GM23248 (cell line): ENCODE data around the gene SYT2. TPM values are rescaled to one million over a fixed set of nuclear protein-coding genes. Genes with fewer than 3 reads are reported as not detected.

Source experiments
- DNase-seq: peaks from one replicate; pipeline ENCODE4 v3.0.0-alpha.2; 2015
- H2AFZ ChIP-seq: fragments of 200-600 bp; sonication (generic); 2 replicates; pipeline ENCODE4 v1.6.1; 2016; ENCODE audit warnings: antibody characterized with exemption
- H3F3A ChIP-seq: fragments of 200-600 bp; sonication (generic); 2 replicates; pipeline ENCODE4 v1.6.1; 2016; ENCODE audit warnings: mild to moderate bottlenecking, antibody characterized with exemption, mixed run types; ENCODE audit not compliant: insufficient read depth
- H3K27ac ChIP-seq: fragments of 200-600 bp; sonication (generic); 2 replicates; pipeline ENCODE4 v1.5.1; 2016; ENCODE audit warnings: mild to moderate bottlenecking
- H3K27me3 ChIP-seq: fragments of 200-600 bp; sonication (generic); replicated peaks from 2 replicates; pipeline ENCODE4 v1.6.1; 2016; ENCODE audit warnings: mild to moderate bottlenecking; ENCODE audit not compliant: insufficient read depth
- H3K36me3 ChIP-seq: fragments of 200-600 bp; sonication (generic); 2 replicates; pipeline ENCODE4 v1.6.1; 2016; ENCODE audit warnings: low read depth, mild to moderate bottlenecking
- H3K4me1 ChIP-seq: fragments of 200-600 bp; sonication (generic); 2 replicates; pipeline ENCODE4 v1.6.1; 2016; ENCODE audit warnings: mild to moderate bottlenecking; ENCODE audit not compliant: insufficient read depth
- H3K4me2 ChIP-seq: fragments of 200-600 bp; sonication (generic); one replicate; pipeline ENCODE4 v1.6.1; 2016; ENCODE audit warnings: mild to moderate bottlenecking; ENCODE audit not compliant: unreplicated experiment
- H3K4me3 ChIP-seq: fragments of 200-600 bp; sonication (generic); 2 replicates; pipeline ENCODE4 v1.5.1; 2016; ENCODE audit warnings: mild to moderate bottlenecking
- H3K79me2 ChIP-seq: fragments of 200-600 bp; sonication (generic); 2 replicates; pipeline ENCODE4 v1.6.1; 2016; ENCODE audit warnings: mild to moderate bottlenecking; ENCODE audit not compliant: insufficient read depth
- H3K9ac ChIP-seq: fragments of 200-600 bp; sonication (generic); 2 replicates; pipeline ENCODE4 v1.6.1; 2016; ENCODE audit warnings: mild to moderate bottlenecking
- H3K9me2 ChIP-seq: fragments of 200-600 bp; sonication (generic); 2 replicates; pipeline ENCODE4 v1.6.1; 2016; ENCODE audit warnings: mixed run types, mild to moderate bottlenecking, moderate library complexity; ENCODE audit not compliant: insufficient read depth
- H3K9me3 ChIP-seq: fragments of 200-600 bp; sonication (generic); one replicate; pipeline ENCODE4 v1.6.1; 2017; ENCODE audit warnings: low read depth
- H4K20me1 ChIP-seq: fragments of 200-600 bp; sonication (generic); 2 replicates; pipeline ENCODE4 v1.6.0; 2016; ENCODE audit not compliant: insufficient read depth
- EZH2 ChIP-seq: fragments of 200-600 bp; sonication (generic); IDR thresholded peaks from 2 replicates; pipeline ENCODE4 v1.6.1; 2018; ENCODE audit warnings: antibody characterized with exemption, mild to moderate bottlenecking; ENCODE audit not compliant: insufficient read depth, poor library complexity, severe bottlenecking
- EZH2phosphoT487 ChIP-seq: fragments of 200-600 bp; sonication (generic); IDR thresholded peaks from 2 replicates; pipeline ENCODE4 v1.6.1; 2018; ENCODE audit warnings: antibody characterized with exemption, moderate library complexity, mild to moderate bottlenecking, low read depth; ENCODE audit not compliant: insufficient read depth
- WGBS, 2 experiments: methylation state at CpG; one replicate each; pipeline ENCODE4 v1.1.6; 2015 to 2017; ENCODE audit warnings: low lambda C conversion rate in 2 of 2, low coverage in 1 of 2; ENCODE audit errors: missing lambda C conversion rate in 2 of 2; 5-methylcytosine and 5-hydroxymethylcytosine counted together
- in situ Hi-C: fragments of 300-500 bp; cut with MboI; formaldehyde crosslinking; loops from 2 replicates; pipeline ENCODE4 v1.15.0; 2020
- polyA plus RNA-seq: library from polyadenylated mRNA; unstranded; fragments of >200 nt; fragmentation: Nextera tagmentation; extraction: Ambion mirVana; gene quantifications from 2 replicates; pipeline ENCODE4 v1.2.1, GENCODE V29; 2016
- total RNA-seq: library from RNA; depleted of rRNA; stranded (reverse); fragments of >200 nt; shearing (Covaris generic); gene quantifications from 2 replicates; pipeline ENCODE4 v1.2.3, GENCODE V29; 2014; rRNA removed

The SYT2 gene
- not detected in 2 replicates for total RNA-seq
- polyA plus RNA-seq, result 0.03 and 0.05 TPM in 2 replicates

- no peaks in the 10 kb centered on the region for H3K4me1 ChIP-seq
- no peaks in the 10 kb centered on the region for H3K9me3 ChIP-seq
- peak within 1 kb of the TSS; percentile 32 for H3K4me3 ChIP-seq
- no peaks in the 10 kb centered on the region for H3K79me2 ChIP-seq
- no peaks in the 10 kb centered on the region for H4K20me1 ChIP-seq
- TF ChIP-seq EZH2phosphoT487 (0 out of 2 replicates have a peak, but pooled peaks have one; percentile 63), EZH2 (peak; percentile 93)
- in situ Hi-C loops, result loop anchor here (10.0 kb wide), 3 partner anchors 246 to 536 kb away; no protein-coding TSS in a partner anchor
- no peaks in the 10 kb centered on the region for H3K36me3 ChIP-seq
- DNase-seq, result peak; percentile 41
- no peak within 1 kb of the TSS for H3K27ac ChIP-seq
- no peaks in the 10 kb centered on the region for H3F3A ChIP-seq
- no peak within 1 kb of the TSS for H3K9ac ChIP-seq
- no peak within 1 kb of the TSS for H2AFZ ChIP-seq
- H3K4me2 ChIP-seq, result peak within 1 kb of the TSS; percentile 57
- H3K9me2 ChIP-seq, result no peaks in the 10 kb centered on the region
- peaks cover 87% of the 10 kb centered on the region for H3K27me3 ChIP-seq
- WGBS, 2 experiments, result 4% methylated on average over 47 to 62 of the region's 64 CpGs
These were observed at the start of gene SYT2 for GRCh38 chr1:202710070-202711045. TSS of gene SYT2 (minus strand) at chr1:202710454. CDS start at chr1:202605772, 104,682 bp downstream.

- Histone ChIP-seq H3K27ac (no peak overlapping the region), H3K9me2 (no peaks in the 10 kb centered on the region), H3K4me2 (no peak overlapping the region), H2AFZ (no peak overlapping the region), H3K9ac (no peak overlapping the region), H3K79me2 (peaks cover 48% of the 10 kb centered on the region), H3K9me3 (no peaks in the 10 kb centered on the region), H3F3A (peaks cover 26% of the 10 kb centered on the region; the same call in 1 of the 2 replicates), H3K36me3 (peaks cover 96% of the 10 kb centered on the region), H3K4me1 (no peaks in the 10 kb centered on the region), H3K27me3 (no peaks in the 10 kb centered on the region), H4K20me1 (no peaks in the 10 kb centered on the region), H3K4me3 (no peak overlapping the region)
- TF ChIP-seq EZH2phosphoT487, result no peak
- no peak for TF ChIP-seq EZH2
- no peak for DNase-seq
- in situ Hi-C loops, result no loop called here
- 50 to 57% methylated on average over 2 of the region's 2 CpGs for WGBS, 2 experiments
These were observed 46.1 kb upstream of the SYT2 start for GRCh38 chr1:202756391-202756790.

- H3K36me3 ChIP-seq, result peaks cover 96% of the 10 kb centered on the region
These were observed 44.0 kb upstream of the SYT2 start for GRCh38 chr1:202754293-202754692.

GRCh38 chr1:202752774-202753173, 42.5 kb upstream of the SYT2 start:
- Histone ChIP-seq H3K27ac (no peak overlapping the region), H2AFZ (no peak overlapping the region), H3K4me2 (no peak overlapping the region), H3K9ac (no peak overlapping the region), H3F3A (peaks cover 30% of the 10 kb centered on the region; the same call in 1 of the 2 replicates), H4K20me1 (no peaks in the 10 kb centered on the region), H3K27me3 (no peaks in the 10 kb centered on the region), H3K4me3 (no peak overlapping the region), H3K36me3 (peaks cover 96% of the 10 kb centered on the region), H3K4me1 (no peaks in the 10 kb centered on the region), H3K79me2 (peaks cover 44% of the 10 kb centered on the region), H3K9me3 (no peaks in the 10 kb centered on the region), H3K9me2 (no peaks in the 10 kb centered on the region)
- DNase-seq, result no peak
- TF ChIP-seq EZH2phosphoT487 (no peak), EZH2 (no peak)
- in situ Hi-C loops, result no loop called here
- 61 to 69% methylated on average over 3 of the region's 3 CpGs for WGBS, 2 experiments

More at GRCh38 chr1:202754293-202754692, 44.0 kb upstream of the SYT2 start:
- Histone ChIP-seq H3K4me1 (no peaks in the 10 kb centered on the region), H3K9me3 (no peaks in the 10 kb centered on the region), H2AFZ (no peak overlapping the region), H3K9me2 (no peaks in the 10 kb centered on the region), H3K27ac (no peak overlapping the region), H3K27me3 (no peaks in the 10 kb centered on the region), H3F3A (peaks cover 26% of the 10 kb centered on the region; the same call in 1 of the 2 replicates), H3K79me2 (peaks cover 42% of the 10 kb centered on the region), H3K4me2 (no peak overlapping the region), H4K20me1 (no peaks in the 10 kb centered on the region), H3K9ac (no peak overlapping the region), H3K4me3 (no peak overlapping the region)
- 95 to 100% methylated on average over 2 of the region's 2 CpGs for whole genome bisulfite sequencing, 2 experiments
- TF ChIP-seq EZH2, result no peak
- TF ChIP-seq EZH2phosphoT487, result no peak
- in situ Hi-C loops, result no loop called here
- DNase-seq, result no peak
